HCT116 (cell line): ENCODE measurements around the gene ST6GALNAC2. TPM values are rescaled to one million over a fixed set of nuclear protein-coding genes. Genes with fewer than 3 reads are reported as not detected.

Source experiments
- ATAC-seq: fragments of 200-7000 bp; cut with Tn5 transposase; 2 replicates; pipeline ENCODE4 v1.9.1; 2020; ENCODE audit warnings: mild to moderate bottlenecking, moderate library complexity
- BruUV-seq: library from RNA; stranded (reverse); fragments of 400-500 nt; replicated peaks from 2 replicates; lab custom pipeline; 2021; lab: Mats Ljungman, UMichigan
- CTCF ChIA-PET: fragments of 300-600 bp; sonication (Branson Sonifier 250); formaldehyde crosslinking; loops from one replicate; lab custom pipeline; 2021; ENCODE audit warnings: antibody characterized with exemption; lab: Charles Lee
- POLR2A ChIA-PET: fragments of 300-600, 350-600 bp; sonication (Branson Sonifier 250); formaldehyde crosslinking; loops from one replicate; lab custom pipeline; 2021; ENCODE audit warnings: antibody characterized with exemption; lab: Charles Lee
- RAD21 ChIA-PET, 2 experiments: fragments of 300-600 bp; sonication (Branson Sonifier 250); formaldehyde crosslinking; loops; one replicate each; lab custom pipeline; 2023; ENCODE audit warnings: low total read pairs in 2 of 2; ENCODE audit not compliant: uncharacterized antibody in 2 of 2, unreplicated experiment in 2 of 2, low non-redundant PET in 1 of 2; lab: Charles Lee
- DNase-seq: peaks from one replicate; pipeline ENCODE4 v3.0.0-alpha.2; 2010; ENCODE audit warnings: low read depth, low spot score
- H2AFZ ChIP-seq: fragments of 200-600 bp; shearing (Covaris generic), sonication (generic); 2 replicates; pipeline ENCODE4 v1.6.1; 2017; ENCODE audit warnings: low read depth, mixed run types, mixed read lengths, antibody characterized with exemption, low read length; ENCODE audit not compliant: poor library complexity, severe bottlenecking
- H3K27ac ChIP-seq: 2 replicates; pipeline ENCODE4 v1.5.1; 2012; ENCODE audit warnings: low read depth, low read length
- H3K27me3 ChIP-seq: fragments of 200-600 bp; sonication (generic); 2 replicates; pipeline ENCODE4 v1.6.1; 2016; ENCODE audit warnings: mixed run types, low read length, mixed read lengths; ENCODE audit not compliant: insufficient read depth
- H3K36me3 ChIP-seq, 2 experiments: fragments of 200-500 bp in 1 of 2; fragments of 200-600 bp in 1 of 2; sonication (Bioruptor generic) in 1 of 2; sonication (generic) in 1 of 2; 2 replicates each; pipeline versions ENCODE4 v1.5.1 to v1.6.1; 2014 to 2016; ENCODE audit warnings: low read length in 2 of 2, inconsistent platforms in 1 of 2, mixed read lengths in 1 of 2, mixed run types in 1 of 2; ENCODE audit not compliant: insufficient read depth in 2 of 2, control insufficient read depth in 1 of 2
- H3K4me1 ChIP-seq, 2 experiments: fragments of 200-600 bp in 1 of 2; sonication (generic) in 1 of 2; 2 replicates each; pipeline versions ENCODE4 v1.5.1 to v1.6.1; 2012 to 2017; ENCODE audit warnings: low read length in 2 of 2, inconsistent platforms in 1 of 2, mild to moderate bottlenecking in 1 of 2, mixed read lengths in 1 of 2, mixed run types in 1 of 2, moderate library complexity in 1 of 2; ENCODE audit not compliant: insufficient read depth in 2 of 2, control insufficient read depth in 1 of 2
- H3K4me2 ChIP-seq: fragments of 200-600 bp; sonication (generic); 2 replicates; pipeline ENCODE4 v1.6.1; 2017; ENCODE audit warnings: mixed run types, low read length, mixed read lengths
- H3K4me3 ChIP-seq, 2 experiments: fragments of 200-600 bp in 1 of 2; sonication (generic) in 1 of 2; replicated peaks in 1 of 2; 2 replicates each; pipeline ENCODE4 v1.5.1; 2011 to 2016; ENCODE audit warnings: low read length in 2 of 2, control low read depth in 1 of 2, low read depth in 1 of 2, mild to moderate bottlenecking in 1 of 2, mixed read lengths in 1 of 2, mixed run types in 1 of 2
- H3K79me2 ChIP-seq: fragments of 200-600 bp; sonication (generic); 2 replicates; pipeline ENCODE4 v1.6.1; 2017; ENCODE audit warnings: mild to moderate bottlenecking, mixed run types, low read length, moderate library complexity, mixed read lengths; ENCODE audit not compliant: insufficient read depth
- H3K9ac ChIP-seq: fragments of 200-600 bp; sonication (generic); 2 replicates; pipeline ENCODE4 v1.6.1; 2016; ENCODE audit warnings: low read length, mixed read lengths
- H3K9me2 ChIP-seq: fragments of 200-600 bp; sonication (generic), shearing (Covaris generic); 2 replicates; pipeline ENCODE4 v1.6.1; 2017; ENCODE audit warnings: mixed run types, mild to moderate bottlenecking, moderate library complexity; ENCODE audit not compliant: insufficient read depth
- H3K9me3 ChIP-seq, 2 experiments: fragments of 200-500 bp in 1 of 2; fragments of 200-600 bp in 1 of 2; sonication (Bioruptor generic) in 1 of 2; sonication (generic) in 1 of 2; 2 replicates each; pipeline ENCODE4 v1.6.1; 2014 to 2017; ENCODE audit warnings: low read length in 2 of 2, mixed read lengths in 2 of 2, inconsistent platforms in 1 of 2, low read depth in 1 of 2, mild to moderate bottlenecking in 1 of 2, mixed run types in 1 of 2, moderate library complexity in 1 of 2; ENCODE audit not compliant: control insufficient read depth in 1 of 2, insufficient read depth in 1 of 2
- H4K20me1 ChIP-seq: fragments of 200-600 bp; sonication (generic), shearing (Covaris generic); 2 replicates; pipeline ENCODE4 v1.6.1; 2017; ENCODE audit warnings: mixed run types, mild to moderate bottlenecking, moderate library complexity; ENCODE audit not compliant: insufficient read depth
- EZH2 ChIP-seq: fragments of 200-600 bp; sonication (generic); IDR thresholded peaks from 2 replicates; pipeline ENCODE4 v1.6.1; 2017; ENCODE audit warnings: antibody characterized with exemption, mixed run types
- EZH2phosphoT487 ChIP-seq: fragments of 200-600 bp; IDR thresholded peaks from 2 replicates; pipeline ENCODE4 v1.6.1; 2018; ENCODE audit warnings: antibody characterized with exemption, borderline replicate concordance
- FOSL1 ChIP-seq: IDR thresholded peaks from 2 replicates; pipeline ENCODE4 v1.6.1; 2012; ENCODE audit warnings: low read depth
- YY1 ChIP-seq: IDR thresholded peaks from 2 replicates; pipeline ENCODE4 v1.6.1; 2011; ENCODE audit warnings: low read length, low read depth, moderate library complexity, mild to moderate bottlenecking; ENCODE audit not compliant: insufficient replicate concordance; ENCODE audit errors: extremely low read depth
- ZNF274 ChIP-seq: fragments of 200-500 bp; sonication (Bioruptor generic); IDR thresholded peaks from 2 replicates; pipeline ENCODE4 v1.6.1; 2014; ENCODE audit warnings: mild to moderate bottlenecking, low read depth, low read length, inconsistent platforms
- intact Hi-C: fragments of 100-400 bp; cut with micrococcal nuclease; formaldehyde crosslinking; loops from 2 replicates; pipeline ENCODE4 v1.10.0; 2022
- total RNA-seq: library from RNA; stranded (reverse); gene quantifications from one replicate; pipeline ENCODE4 v1.2.1, GENCODE V29; 2021; ENCODE audit not compliant: unreplicated experiment
- TF ChIP-seq, protein P1 (sequence below): IDR thresholded peaks from 2 replicates; pipeline ENCODE4 v1.6.1; 2011; ENCODE audit warnings: mild to moderate bottlenecking, low read length, moderate library complexity; ENCODE audit not compliant: insufficient replicate concordance; ENCODE audit errors: extremely low read depth
- TF ChIP-seq, protein P2 (sequence below): IDR thresholded peaks from 2 replicates; pipeline ENCODE4 v1.6.1; 2012; ENCODE audit warnings: low read depth

The ST6GALNAC2 gene
- total RNA-seq, 1 experiment from 2014 or later: 14.7 TPM

- H3K9ac ChIP-seq: no peak overlapping the region
- intact Hi-C loops: no loop called here
- RAD21 ChIA-PET: no interaction called here
- no peaks in the 10 kb centered on the region for H3K36me3 ChIP-seq
- POLR2A ChIA-PET: interaction anchor here (1.1 kb wide), 1 partner anchor 20 kb away, joined by 3 read pairs; a partner anchor contains a TSS
- no peak for DNase-seq
- no peak overlapping the region for H3K4me2 ChIP-seq
- H3K9me2 ChIP-seq: no peaks in the 10 kb centered on the region
- H3K4me3 ChIP-seq: no peak overlapping the region
- H3K4me1 ChIP-seq: peaks cover 0 to 13% of the 10 kb centered on the region in 2 experiments; a peak in 2 of 4 replicates
- ATAC-seq: no peak
- H3K27ac ChIP-seq: no peak overlapping the region
- no peaks in the 10 kb centered on the region for H3K79me2 ChIP-seq
- no peaks in the 10 kb centered on the region for H4K20me1 ChIP-seq
- BruUV-seq: no TSS peak
- CTCF ChIA-PET: interaction anchor here (0.8 to 1.6 kb wide), 3 partner anchors 8 to 26 kb away, joined by 3 to 6 read pairs (median 4); no protein-coding TSS in a partner anchor
- no peak overlapping the region for H2AFZ ChIP-seq
- TF ChIP-seq, protein P1, sequence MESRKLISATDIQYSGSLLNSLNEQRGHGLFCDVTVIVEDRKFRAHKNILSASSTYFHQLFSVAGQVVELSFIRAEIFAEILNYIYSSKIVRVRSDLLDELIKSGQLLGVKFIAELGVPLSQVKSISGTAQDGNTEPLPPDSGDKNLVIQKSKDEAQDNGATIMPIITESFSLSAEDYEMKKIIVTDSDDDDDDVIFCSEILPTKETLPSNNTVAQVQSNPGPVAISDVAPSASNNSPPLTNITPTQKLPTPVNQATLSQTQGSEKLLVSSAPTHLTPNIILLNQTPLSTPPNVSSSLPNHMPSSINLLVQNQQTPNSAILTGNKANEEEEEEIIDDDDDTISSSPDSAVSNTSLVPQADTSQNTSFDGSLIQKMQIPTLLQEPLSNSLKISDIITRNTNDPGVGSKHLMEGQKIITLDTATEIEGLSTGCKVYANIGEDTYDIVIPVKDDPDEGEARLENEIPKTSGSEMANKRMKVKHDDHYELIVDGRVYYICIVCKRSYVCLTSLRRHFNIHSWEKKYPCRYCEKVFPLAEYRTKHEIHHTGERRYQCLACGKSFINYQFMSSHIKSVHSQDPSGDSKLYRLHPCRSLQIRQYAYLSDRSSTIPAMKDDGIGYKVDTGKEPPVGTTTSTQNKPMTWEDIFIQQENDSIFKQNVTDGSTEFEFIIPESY: no peak
- TF ChIP-seq YY1 (no peak), EZH2phosphoT487 (no peak), FOSL1 (no peak), ZNF274 (no peak), EZH2 (no peak)
- TF ChIP-seq, protein P2, sequence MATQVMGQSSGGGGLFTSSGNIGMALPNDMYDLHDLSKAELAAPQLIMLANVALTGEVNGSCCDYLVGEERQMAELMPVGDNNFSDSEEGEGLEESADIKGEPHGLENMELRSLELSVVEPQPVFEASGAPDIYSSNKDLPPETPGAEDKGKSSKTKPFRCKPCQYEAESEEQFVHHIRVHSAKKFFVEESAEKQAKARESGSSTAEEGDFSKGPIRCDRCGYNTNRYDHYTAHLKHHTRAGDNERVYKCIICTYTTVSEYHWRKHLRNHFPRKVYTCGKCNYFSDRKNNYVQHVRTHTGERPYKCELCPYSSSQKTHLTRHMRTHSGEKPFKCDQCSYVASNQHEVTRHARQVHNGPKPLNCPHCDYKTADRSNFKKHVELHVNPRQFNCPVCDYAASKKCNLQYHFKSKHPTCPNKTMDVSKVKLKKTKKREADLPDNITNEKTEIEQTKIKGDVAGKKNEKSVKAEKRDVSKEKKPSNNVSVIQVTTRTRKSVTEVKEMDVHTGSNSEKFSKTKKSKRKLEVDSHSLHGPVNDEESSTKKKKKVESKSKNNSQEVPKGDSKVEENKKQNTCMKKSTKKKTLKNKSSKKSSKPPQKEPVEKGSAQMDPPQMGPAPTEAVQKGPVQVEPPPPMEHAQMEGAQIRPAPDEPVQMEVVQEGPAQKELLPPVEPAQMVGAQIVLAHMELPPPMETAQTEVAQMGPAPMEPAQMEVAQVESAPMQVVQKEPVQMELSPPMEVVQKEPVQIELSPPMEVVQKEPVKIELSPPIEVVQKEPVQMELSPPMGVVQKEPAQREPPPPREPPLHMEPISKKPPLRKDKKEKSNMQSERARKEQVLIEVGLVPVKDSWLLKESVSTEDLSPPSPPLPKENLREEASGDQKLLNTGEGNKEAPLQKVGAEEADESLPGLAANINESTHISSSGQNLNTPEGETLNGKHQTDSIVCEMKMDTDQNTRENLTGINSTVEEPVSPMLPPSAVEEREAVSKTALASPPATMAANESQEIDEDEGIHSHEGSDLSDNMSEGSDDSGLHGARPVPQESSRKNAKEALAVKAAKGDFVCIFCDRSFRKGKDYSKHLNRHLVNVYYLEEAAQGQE: no peak
- no peaks in the 10 kb centered on the region for H3K9me3 ChIP-seq
- H3K27me3 ChIP-seq: no peaks in the 10 kb centered on the region
Observed at GRCh38 chr17:76549215-76549518, 36.5 kb downstream of the ST6GALNAC2 start.
